A549 (cell line): ENCODE data around the gene DSCAM.
"Not testable (repeated sequence)": the region's sequence is repeated elsewhere in the genome, so short reads cannot be mapped to it uniquely, and the experiment has no call there.

ENCODE experiments used
- BHLHE40 ChIP-seq: IDR thresholded peaks from 2 replicates; pipeline ENCODE4 v1.6.1; 2012; ENCODE audit warnings: low read depth, low read length, inconsistent platforms
- CBX8 ChIP-seq: fragments of 200-600 bp; sonication (generic); IDR thresholded peaks from 2 replicates; pipeline ENCODE4 v1.6.1; 2016
- CHD2 ChIP-seq: fragments of 150-350 bp; IDR thresholded peaks from 2 replicates; pipeline ENCODE4 v1.6.1; 2014; ENCODE audit warnings: low read length; ENCODE audit not compliant: partially characterized antibody
- CTCF ChIP-seq: fragments of >200 bp; sonication (Bioruptor Twin); formaldehyde crosslinking; IDR thresholded peaks from 3 replicates; pipeline ENCODE4 v1.5.1; 2016
- E2F6 ChIP-seq: IDR thresholded peaks from 2 replicates; pipeline ENCODE4 v1.6.1; 2012; ENCODE audit warnings: low read depth, borderline replicate concordance
- EHMT2 ChIP-seq: fragments of 200-600 bp; sonication (generic); IDR thresholded peaks from 2 replicates; pipeline ENCODE4 v1.6.1; 2016; ENCODE audit warnings: antibody characterized with exemption, low read depth, mild to moderate bottlenecking, moderate library complexity
- KDM5A ChIP-seq: fragments of 200-600 bp; sonication (generic); IDR thresholded peaks from 2 replicates; pipeline ENCODE4 v1.6.1; 2016; ENCODE audit warnings: antibody characterized with exemption, mild to moderate bottlenecking
- POLR2A ChIP-seq: IDR thresholded peaks from 2 replicates; pipeline ENCODE4 v1.6.1; 2012; ENCODE audit warnings: mild to moderate bottlenecking, low read length
- RARB ChIP-seq: fragments of 250-450 bp; sonication (Bioruptor Pico); IDR thresholded peaks from 2 replicates; pipeline ENCODE4 v1.8.0; 2021; ENCODE audit warnings: mild to moderate bottlenecking, moderate library complexity
- ZC3H11A ChIP-seq: fragments of 450-650 bp; IDR thresholded peaks from 2 replicates; pipeline ENCODE4 v1.6.1; 2014; ENCODE audit warnings: antibody characterized with exemption, mild to moderate bottlenecking
- ZSCAN20 ChIP-seq: fragments of 250-450 bp; sonication (Bioruptor Pico); IDR thresholded peaks from 2 replicates; pipeline ENCODE4 v1.8.0; 2022; ENCODE audit warnings: mild to moderate bottlenecking, moderate library complexity

GRCh38 chr21:40182491-40182890, 664.5 kb downstream of the DSCAM start:
- not testable (repeated sequence) for TF ChIP-seq KDM5A; POLR2A; CBX8; EHMT2; CHD2; RARB; BHLHE40; CTCF; ZC3H11A; E2F6; ZSCAN20 (CRISPR knock-in tag)
